SK-N-MC (cell line): ENCODE measurements around the gene PLA2G1B.

Experiments used
- EZH2 ChIP-seq: fragments of 200-600 bp; sonication (generic); IDR thresholded peaks from one replicate; pipeline ENCODE4 v1.6.1; 2017; ENCODE audit warnings: antibody characterized with exemption
- POLR2AphosphoS5 ChIP-seq: IDR thresholded peaks from 2 replicates; pipeline ENCODE4 v1.6.1; 2012; ENCODE audit warnings: mild to moderate bottlenecking, low read depth, low read length, borderline replicate concordance

DNA sequence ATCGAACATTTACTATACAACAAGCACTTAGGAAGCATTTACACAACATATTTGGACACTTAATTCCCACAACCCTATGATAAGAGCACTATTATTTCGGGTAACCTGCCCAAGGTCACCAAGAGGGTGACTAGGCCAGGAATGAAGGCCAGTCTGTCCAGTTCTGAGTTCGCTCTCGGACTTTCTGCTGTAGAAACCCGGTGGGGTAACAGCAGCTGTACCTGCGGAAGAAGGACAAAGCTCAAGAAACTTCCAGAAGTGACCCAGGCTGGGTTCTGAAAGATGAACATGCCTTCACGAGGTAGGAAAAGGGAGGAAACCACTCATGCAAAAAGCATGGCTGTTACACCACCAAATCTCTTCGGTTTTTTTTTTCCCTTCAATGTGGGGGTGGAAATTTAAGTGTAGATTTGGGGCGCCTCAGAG lies 10.8 kb downstream of the PLA2G1B start:
- TF ChIP-seq EZH2 (no peak), POLR2AphosphoS5 (no peak)
